Hepatocyte (in vitro differentiated cells): ENCODE results near the gene AXIN1. TPM values are rescaled to one million over a fixed set of nuclear protein-coding genes. Genes with fewer than 3 reads are reported as not detected.
A peak's percentile ranks its signal among the peaks of the same experiment; 100 is the strongest.

Experiments
- DNase-seq: peaks from one replicate; pipeline ENCODE4 v3.0.0-alpha.2; 2016; ENCODE audit warnings: low spot score
- H2AFZ ChIP-seq: fragments of 200-600 bp; sonication (generic); 2 replicates; pipeline ENCODE4 v1.6.0; 2016; ENCODE audit warnings: antibody characterized with exemption, mild to moderate bottlenecking
- H3K27ac ChIP-seq: fragments of 200-600 bp; sonication (generic); 2 replicates; pipeline ENCODE4 v1.5.1; 2016; ENCODE audit warnings: mild to moderate bottlenecking
- H3K27me3 ChIP-seq: fragments of 200-600 bp; sonication (generic); 2 replicates; pipeline ENCODE4 v1.6.1; 2016
- H3K36me3 ChIP-seq: fragments of 200-600 bp; sonication (generic); replicated peaks from 2 replicates; pipeline ENCODE4 v1.5.1; 2016; ENCODE audit warnings: low read depth; ENCODE audit not compliant: insufficient read depth
- H3K4me1 ChIP-seq: fragments of 200-600 bp; sonication (generic); 2 replicates; pipeline ENCODE4 v1.5.1; 2016; ENCODE audit warnings: mild to moderate bottlenecking, moderate library complexity; ENCODE audit not compliant: insufficient read depth
- H3K4me2 ChIP-seq: fragments of 200-600 bp; sonication (generic); 2 replicates; pipeline ENCODE4 v1.6.0; 2016
- H3K4me3 ChIP-seq: fragments of 200-600 bp; sonication (generic); 2 replicates; pipeline ENCODE4 v1.5.1; 2016; ENCODE audit warnings: mild to moderate bottlenecking
- H3K79me2 ChIP-seq: fragments of 200-600 bp; sonication (generic); 2 replicates; pipeline ENCODE4 v1.6.0; 2017; ENCODE audit warnings: mild to moderate bottlenecking
- H3K9me2 ChIP-seq: fragments of 200-600 bp; sonication (generic); replicated peaks from 2 replicates; pipeline ENCODE4 v1.6.0; 2017; ENCODE audit warnings: mild to moderate bottlenecking; ENCODE audit not compliant: insufficient read depth
- H3K9me3 ChIP-seq: fragments of 200-600 bp; sonication (generic); 2 replicates; pipeline ENCODE4 v1.5.1; 2016; ENCODE audit warnings: low read depth, mild to moderate bottlenecking
- H4K20me1 ChIP-seq: fragments of 200-600 bp; sonication (generic); 2 replicates; pipeline ENCODE4 v1.6.0; 2016; ENCODE audit warnings: mild to moderate bottlenecking; ENCODE audit not compliant: insufficient read depth, poor library complexity, severe bottlenecking
- EZH2 ChIP-seq: fragments of 200-600 bp; sonication (generic); IDR thresholded peaks from 2 replicates; pipeline ENCODE4 v1.6.1; 2016; ENCODE audit warnings: antibody characterized with exemption, mild to moderate bottlenecking, borderline replicate concordance
- EZH2phosphoT487 ChIP-seq: fragments of 200-600 bp; sonication (generic); IDR thresholded peaks from one replicate; pipeline ENCODE4 v1.6.1; 2018; ENCODE audit warnings: antibody characterized with exemption, mild to moderate bottlenecking, low read depth, moderate library complexity; ENCODE audit not compliant: unreplicated experiment, severe bottlenecking
- WGBS: methylation state at CpG from one replicate; pipeline ENCODE4 v1.1.6; 2016; ENCODE audit warnings: low lambda C conversion rate; ENCODE audit errors: missing lambda C conversion rate; 5-methylcytosine and 5-hydroxymethylcytosine counted together
- polyA plus RNA-seq: library from polyadenylated mRNA; unstranded; fragments of >200 nt; fragmentation: Nextera tagmentation; extraction: Ambion mirVana; gene quantifications from 2 replicates; pipeline ENCODE4 v1.2.1, GENCODE V29; 2016
- total RNA-seq: library from RNA; depleted of rRNA; stranded (reverse); fragments of >200 nt; gene quantifications from 2 replicates; pipeline ENCODE4 v1.2.3, GENCODE V29; 2014
- TF ChIP-seq, protein P1 (sequence below): fragments of 200-600 bp; sonication (generic); IDR thresholded peaks from 2 replicates; pipeline ENCODE4 v1.5.1; 2016; ENCODE audit warnings: antibody characterized with exemption, mild to moderate bottlenecking; ENCODE audit not compliant: poor library complexity

The AXIN1 gene, protein sequence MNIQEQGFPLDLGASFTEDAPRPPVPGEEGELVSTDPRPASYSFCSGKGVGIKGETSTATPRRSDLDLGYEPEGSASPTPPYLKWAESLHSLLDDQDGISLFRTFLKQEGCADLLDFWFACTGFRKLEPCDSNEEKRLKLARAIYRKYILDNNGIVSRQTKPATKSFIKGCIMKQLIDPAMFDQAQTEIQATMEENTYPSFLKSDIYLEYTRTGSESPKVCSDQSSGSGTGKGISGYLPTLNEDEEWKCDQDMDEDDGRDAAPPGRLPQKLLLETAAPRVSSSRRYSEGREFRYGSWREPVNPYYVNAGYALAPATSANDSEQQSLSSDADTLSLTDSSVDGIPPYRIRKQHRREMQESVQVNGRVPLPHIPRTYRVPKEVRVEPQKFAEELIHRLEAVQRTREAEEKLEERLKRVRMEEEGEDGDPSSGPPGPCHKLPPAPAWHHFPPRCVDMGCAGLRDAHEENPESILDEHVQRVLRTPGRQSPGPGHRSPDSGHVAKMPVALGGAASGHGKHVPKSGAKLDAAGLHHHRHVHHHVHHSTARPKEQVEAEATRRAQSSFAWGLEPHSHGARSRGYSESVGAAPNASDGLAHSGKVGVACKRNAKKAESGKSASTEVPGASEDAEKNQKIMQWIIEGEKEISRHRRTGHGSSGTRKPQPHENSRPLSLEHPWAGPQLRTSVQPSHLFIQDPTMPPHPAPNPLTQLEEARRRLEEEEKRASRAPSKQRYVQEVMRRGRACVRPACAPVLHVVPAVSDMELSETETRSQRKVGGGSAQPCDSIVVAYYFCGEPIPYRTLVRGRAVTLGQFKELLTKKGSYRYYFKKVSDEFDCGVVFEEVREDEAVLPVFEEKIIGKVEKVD
- total RNA-seq, result 22.5 and 27.2 TPM in 2 replicates
- 16.1 and 22.5 TPM in 2 replicates for polyA plus RNA-seq

- H3K9me2 ChIP-seq, result no peaks in the 10 kb centered on the region
- H2AFZ ChIP-seq, result no peak within 1 kb of the TSS
- TF ChIP-seq, protein P1, sequence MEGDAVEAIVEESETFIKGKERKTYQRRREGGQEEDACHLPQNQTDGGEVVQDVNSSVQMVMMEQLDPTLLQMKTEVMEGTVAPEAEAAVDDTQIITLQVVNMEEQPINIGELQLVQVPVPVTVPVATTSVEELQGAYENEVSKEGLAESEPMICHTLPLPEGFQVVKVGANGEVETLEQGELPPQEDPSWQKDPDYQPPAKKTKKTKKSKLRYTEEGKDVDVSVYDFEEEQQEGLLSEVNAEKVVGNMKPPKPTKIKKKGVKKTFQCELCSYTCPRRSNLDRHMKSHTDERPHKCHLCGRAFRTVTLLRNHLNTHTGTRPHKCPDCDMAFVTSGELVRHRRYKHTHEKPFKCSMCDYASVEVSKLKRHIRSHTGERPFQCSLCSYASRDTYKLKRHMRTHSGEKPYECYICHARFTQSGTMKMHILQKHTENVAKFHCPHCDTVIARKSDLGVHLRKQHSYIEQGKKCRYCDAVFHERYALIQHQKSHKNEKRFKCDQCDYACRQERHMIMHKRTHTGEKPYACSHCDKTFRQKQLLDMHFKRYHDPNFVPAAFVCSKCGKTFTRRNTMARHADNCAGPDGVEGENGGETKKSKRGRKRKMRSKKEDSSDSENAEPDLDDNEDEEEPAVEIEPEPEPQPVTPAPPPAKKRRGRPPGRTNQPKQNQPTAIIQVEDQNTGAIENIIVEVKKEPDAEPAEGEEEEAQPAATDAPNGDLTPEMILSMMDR, result peak; percentile 59
- TF ChIP-seq EZH2 (no peak), EZH2phosphoT487 (no peak)
- H3K4me3 ChIP-seq, result peak within 1 kb of the TSS; percentile 91
- peaks cover 11% of the 10 kb centered on the region for H3K4me1 ChIP-seq
- DNase-seq, result peak; percentile 100
- H3K27ac ChIP-seq, result peak within 1 kb of the TSS; percentile 91
- no peaks in the 10 kb centered on the region for H3K36me3 ChIP-seq
- H3K9me3 ChIP-seq, result no peaks in the 10 kb centered on the region
- peak within 1 kb of the TSS; percentile 93 for H3K4me2 ChIP-seq
- peaks cover 41% of the 10 kb centered on the region for H3K79me2 ChIP-seq
- WGBS, result 1% methylated on average over 15 of the region's 113 CpGs
- H3K27me3 ChIP-seq, result no peaks in the 10 kb centered on the region
- peaks cover 40% of the 10 kb centered on the region for H4K20me1 ChIP-seq
These were observed at the start of gene AXIN1 for GRCh38 chr16:352547-353403. AXIN1 (minus strand) TSS chr16:352723; CDS start chr16:347025, 5,698 bp downstream.

- 2% methylated on average over 59 of the region's 91 CpGs for WGBS
These were observed 49.2 kb upstream of the AXIN1 start, which contains the start of gene DECR2 for GRCh38 chr16:401468-402348. DECR2 (plus strand) TSS chr16:401885; CDS start chr16:401964, 79 bp downstream.

More at GRCh38 chr16:401468-402348, 49.2 kb upstream of the AXIN1 start, which contains the start of gene DECR2:
- Histone ChIP-seq H3K4me2 (peak within 1 kb of the TSS; percentile 87), H3K79me2 (peaks cover 19% of the 10 kb centered on the region), H3K27ac (peak within 1 kb of the TSS; percentile 95), H3K9me2 (no peaks in the 10 kb centered on the region), H3K4me1 (peaks cover 27% of the 10 kb centered on the region), H3K36me3 (no peaks in the 10 kb centered on the region), H4K20me1 (no peaks in the 10 kb centered on the region), H3K9me3 (no peaks in the 10 kb centered on the region), H3K27me3 (no peaks in the 10 kb centered on the region), H3K4me3 (peak within 1 kb of the TSS; percentile 65), H2AFZ (peak within 1 kb of the TSS; percentile 78)
- peak; percentile 98 for DNase-seq
- no peak for TF ChIP-seq EZH2
- TF ChIP-seq, protein P1, result peak; percentile 67
- TF ChIP-seq EZH2phosphoT487, result no peak
